ENCODE data around the gene GPATCH2L.

The GPATCH2L gene

DNA sequence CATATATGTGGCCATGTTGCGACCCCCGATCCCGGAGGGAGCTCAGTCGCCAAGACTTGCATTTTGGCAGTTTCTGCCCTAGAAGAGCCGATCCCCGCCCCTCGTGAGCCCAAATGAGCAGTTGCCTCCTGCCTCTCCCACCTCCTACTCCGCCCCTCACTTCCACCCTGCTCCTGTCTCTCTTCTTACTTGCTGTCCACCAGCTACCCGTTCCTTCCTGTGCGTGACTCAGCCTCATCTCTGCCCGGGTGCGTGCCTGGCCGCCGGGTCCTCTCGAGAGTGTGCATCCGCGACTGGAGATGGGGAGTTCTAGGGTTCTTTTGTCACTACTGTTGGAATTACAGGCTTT lies 585 bp downstream of the GPATCH2L start:
- Histone ChIP-seq H3K4me3 (ENCODE audit: low read depth, low read length) (peak overlapping the region; percentile 93), H3K36me3 (ENCODE audit: control insufficient read depth in 2 of 2, insufficient read depth in 1 of 2, low read length in 2 of 2) (peaks cover 0 to 26% of the 10 kb centered on the region in 2 experiments; a peak in 1 of 3 replicates), H3K27ac (ENCODE audit: extremely low read depth, low read depth, low read length) (peak overlapping the region; percentile 55), H3K9me3 (ENCODE audit: control insufficient read depth, insufficient read depth, low read depth, low read length) (no peaks in the 10 kb centered on the region), H3K4me1 (ENCODE audit: control insufficient read depth, insufficient read depth, low read length) (peaks cover 6% of the 10 kb centered on the region; the same call in 1 of the 2 replicates)
- POLR2A ChIA-PET: interaction anchor here (0.6 to 1.0 kb wide), 5 partner anchors 10 to 1294 kb away, joined by 3 to 4 read pairs (median 3); no protein-coding TSS in a partner anchor
- CTCF ChIA-PET: interaction anchor here (0.6 to 2.5 kb wide), 3 partner anchors 143 to 394 kb away, joined by 3 to 6 read pairs (median 4); no protein-coding TSS in a partner anchor
- TF ChIP-seq MZF1 (tag by site-specific recombination; IDR thresholded peaks at IDR 0.05; ENCODE audit: borderline replicate concordance): peak; percentile 7; the same call in 1 of the 2 replicates
- no peak for TF ChIP-seq ZNF555 (tag by site-specific recombination; conservative IDR thresholded peaks at IDR 0.05)
- TF ChIP-seq IKZF3 (tag by site-specific recombination; IDR thresholded peaks at IDR 0.05): no peak
- no peak for TF ChIP-seq ZNF112 (tag by site-specific recombination; IDR thresholded peaks at IDR 0.05)
- TF ChIP-seq, protein P1, sequence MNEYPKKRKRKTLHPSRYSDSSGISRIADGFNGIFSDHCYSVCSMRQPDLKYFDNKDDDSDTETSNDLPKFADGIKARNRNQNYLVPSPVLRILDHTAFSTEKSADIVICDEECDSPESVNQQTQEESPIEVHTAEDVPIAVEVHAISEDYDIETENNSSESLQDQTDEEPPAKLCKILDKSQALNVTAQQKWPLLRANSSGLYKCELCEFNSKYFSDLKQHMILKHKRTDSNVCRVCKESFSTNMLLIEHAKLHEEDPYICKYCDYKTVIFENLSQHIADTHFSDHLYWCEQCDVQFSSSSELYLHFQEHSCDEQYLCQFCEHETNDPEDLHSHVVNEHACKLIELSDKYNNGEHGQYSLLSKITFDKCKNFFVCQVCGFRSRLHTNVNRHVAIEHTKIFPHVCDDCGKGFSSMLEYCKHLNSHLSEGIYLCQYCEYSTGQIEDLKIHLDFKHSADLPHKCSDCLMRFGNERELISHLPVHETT (tag by site-specific recombination; IDR thresholded peaks at IDR 0.05): no peak
- peak; percentile 75 for TF ChIP-seq ZFHX2 (tag by site-specific recombination; conservative IDR thresholded peaks at IDR 0.05)
- no peak for TF ChIP-seq ZSCAN5A (tag by site-specific recombination; IDR thresholded peaks at IDR 0.05)
- TF ChIP-seq FEZF1 (tag by site-specific recombination; IDR thresholded peaks at IDR 0.05): peak; percentile 80
- TF ChIP-seq ZNF398 (tag by site-specific recombination; IDR thresholded peaks at IDR 0.05): no peak
- TF ChIP-seq ZNF146 (tag by site-specific recombination; IDR thresholded peaks at IDR 0.05): no peak
- TF ChIP-seq ZNF837 (tag by site-specific recombination; IDR thresholded peaks at IDR 0.05): no peak
- peak; percentile 72 for TF ChIP-seq SP2 (tag by site-specific recombination; IDR thresholded peaks at IDR 0.05)
- no peak for TF ChIP-seq ZNF792 (tag by site-specific recombination; IDR thresholded peaks at IDR 0.05)
- TF ChIP-seq, protein P2, sequence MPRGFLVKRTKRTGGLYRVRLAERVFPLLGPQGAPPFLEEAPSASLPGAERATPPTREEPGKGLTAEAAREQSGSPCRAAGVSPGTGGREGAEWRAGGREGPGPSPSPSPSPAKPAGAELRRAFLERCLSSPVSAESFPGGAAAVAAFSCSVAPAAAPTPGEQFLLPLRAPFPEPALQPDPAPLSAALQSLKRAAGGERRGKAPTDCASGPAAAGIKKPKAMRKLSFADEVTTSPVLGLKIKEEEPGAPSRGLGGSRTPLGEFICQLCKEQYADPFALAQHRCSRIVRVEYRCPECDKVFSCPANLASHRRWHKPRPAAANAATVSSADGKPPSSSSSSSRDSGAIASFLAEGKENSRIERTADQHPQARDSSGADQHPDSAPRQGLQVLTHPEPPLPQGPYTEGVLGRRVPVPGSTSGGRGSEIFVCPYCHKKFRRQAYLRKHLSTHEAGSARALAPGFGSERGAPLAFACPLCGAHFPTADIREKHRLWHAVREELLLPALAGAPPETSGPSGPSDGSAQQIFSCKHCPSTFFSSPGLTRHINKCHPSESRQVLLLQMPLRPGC (tag by site-specific recombination; IDR thresholded peaks at IDR 0.05): no peak
- no peak for TF ChIP-seq ZNF585B (tag by site-specific recombination; IDR thresholded peaks at IDR 0.05)
- peak; percentile 63 for TF ChIP-seq ZNF335 (tag by site-specific recombination; conservative IDR thresholded peaks at IDR 0.05)
- no peak for TF ChIP-seq ZNF600 (tag by site-specific recombination; IDR thresholded peaks at IDR 0.05)
- TF ChIP-seq ZNF76 (tag by site-specific recombination; IDR thresholded peaks at IDR 0.05; ENCODE audit: borderline replicate concordance, low read depth): no peak
- no peak for TF ChIP-seq SCRT1 (tag by site-specific recombination; IDR thresholded peaks at IDR 0.05; ENCODE audit: borderline replicate concordance)
- TF ChIP-seq ZBTB26 (tag by site-specific recombination; optimal IDR thresholded peaks at IDR 0.05): peak; percentile 54
- TF ChIP-seq KLF9 (tag by site-specific recombination; IDR thresholded peaks at IDR 0.05; ENCODE audit: low read depth): 0 out of 2 replicates have a peak, but pooled peaks have one; percentile 8
- TF ChIP-seq PRDM1 (tag by site-specific recombination; IDR thresholded peaks at IDR 0.05): no peak
- TF ChIP-seq, protein P3, sequence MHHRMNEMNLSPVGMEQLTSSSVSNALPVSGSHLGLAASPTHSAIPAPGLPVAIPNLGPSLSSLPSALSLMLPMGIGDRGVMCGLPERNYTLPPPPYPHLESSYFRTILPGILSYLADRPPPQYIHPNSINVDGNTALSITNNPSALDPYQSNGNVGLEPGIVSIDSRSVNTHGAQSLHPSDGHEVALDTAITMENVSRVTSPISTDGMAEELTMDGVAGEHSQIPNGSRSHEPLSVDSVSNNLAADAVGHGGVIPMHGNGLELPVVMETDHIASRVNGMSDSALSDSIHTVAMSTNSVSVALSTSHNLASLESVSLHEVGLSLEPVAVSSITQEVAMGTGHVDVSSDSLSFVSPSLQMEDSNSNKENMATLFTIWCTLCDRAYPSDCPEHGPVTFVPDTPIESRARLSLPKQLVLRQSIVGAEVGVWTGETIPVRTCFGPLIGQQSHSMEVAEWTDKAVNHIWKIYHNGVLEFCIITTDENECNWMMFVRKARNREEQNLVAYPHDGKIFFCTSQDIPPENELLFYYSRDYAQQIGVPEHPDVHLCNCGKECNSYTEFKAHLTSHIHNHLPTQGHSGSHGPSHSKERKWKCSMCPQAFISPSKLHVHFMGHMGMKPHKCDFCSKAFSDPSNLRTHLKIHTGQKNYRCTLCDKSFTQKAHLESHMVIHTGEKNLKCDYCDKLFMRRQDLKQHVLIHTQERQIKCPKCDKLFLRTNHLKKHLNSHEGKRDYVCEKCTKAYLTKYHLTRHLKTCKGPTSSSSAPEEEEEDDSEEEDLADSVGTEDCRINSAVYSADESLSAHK (tag by site-specific recombination; IDR thresholded peaks at IDR 0.05): no peak; the same call in 1 of the 2 replicates
- TF ChIP-seq GLIS1 (tag by site-specific recombination; IDR thresholded peaks at IDR 0.05): no peak
- no peak for TF ChIP-seq ZNF239 (tag by site-specific recombination; IDR thresholded peaks at IDR 0.05)
